Tibial artery (tissue), 4 donors: Measurements from ENCODE around the gene RCOR2.

Source experiments
- DNase-seq, 2 donors: peaks; one replicate each; pipeline ENCODE4 v3.0.0-alpha.2; 2019
- H3K27ac ChIP-seq, 2 donors: fragments of 200-600 bp; sonication (generic) in 1 of 2; 1 replicate in 1 of 2; 2 replicates in 1 of 2; pipeline ENCODE4 v1.5.1; 2018 to 2019; ENCODE audit warnings: mild to moderate bottlenecking in 1 of 2
- H3K27me3 ChIP-seq, 2 donors: fragments of 200-600 bp; sonication (generic) in 1 of 2; one replicate each; pipeline versions ENCODE4 v1.5.1 to v1.6.0; 2016 to 2019
- H3K36me3 ChIP-seq, 3 donors: fragments of 200-600 bp; sonication (generic) in 2 of 3; one replicate each; pipeline ENCODE4 v1.5.1; 2016 to 2019; ENCODE audit warnings: mild to moderate bottlenecking in 2 of 3
- H3K4me1 ChIP-seq, 4 donors: fragments of 200-600 bp; sonication (generic) in 2 of 4; 1 replicate in 3 of 4; 2 replicates in 1 of 4; pipeline ENCODE4 v1.5.1; 2016 to 2019
- H3K4me3 ChIP-seq, 2 donors: fragments of 200-600 bp; sonication (generic) in 1 of 2; 1 replicate in 1 of 2; 2 replicates in 1 of 2; pipeline ENCODE4 v1.5.1; 2018 to 2019; ENCODE audit warnings: mild to moderate bottlenecking in 2 of 2
- H3K9me3 ChIP-seq, 3 donors: fragments of 200-600 bp; sonication (generic) in 1 of 3; one replicate each; pipeline ENCODE4 v1.5.1; 2016 to 2019
- intact Hi-C: fragments of 100-400 bp; cut with DNase I; formaldehyde crosslinking; loops from one replicate; pipeline ENCODE4 v1.15.0; 2023; ENCODE audit warnings: low total_unique reads
- TF ChIP-seq, protein P1 (sequence below), 2 experiments: fragments of 200-600 bp in 1 of 2; fragments of 450-650 bp in 1 of 2; IDR thresholded peaks; one replicate each; pipeline ENCODE4 v1.5.1; 2017 to 2019; ENCODE audit warnings: antibody characterized with exemption in 2 of 2, mild to moderate bottlenecking in 1 of 2, moderate library complexity in 1 of 2

Gene RCOR2

DNA sequence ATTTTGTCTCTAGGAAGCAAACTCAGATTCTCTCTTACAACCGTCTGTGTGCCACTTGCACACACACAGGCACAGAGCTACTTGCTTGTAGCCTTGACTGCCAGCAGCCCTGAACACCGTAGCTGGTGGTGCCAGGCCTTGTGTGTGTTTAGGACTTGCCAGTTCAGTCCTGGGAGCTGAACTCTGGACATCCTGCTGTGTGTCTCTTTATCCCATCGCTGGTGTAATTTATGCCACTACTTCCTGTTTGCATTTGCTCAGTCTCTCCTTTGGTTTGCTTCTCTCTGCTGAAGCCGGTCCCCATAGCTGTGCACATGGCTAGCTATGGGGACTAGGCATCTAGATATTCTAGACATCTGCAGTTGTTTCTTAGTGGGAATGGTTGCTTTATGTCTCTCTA is 54.0 kb downstream of the RCOR2 start:
- Histone ChIP-seq H3K27ac (no peak overlapping the region), H3K36me3 (peaks cover 0 to 17% (median 11%) of the 10 kb centered on the region in 3 donors), H3K9me3 (no peaks in the 10 kb centered on the region), H3K4me3 (no peak overlapping the region), H3K4me1 (peaks cover 0 to 39% (median 19%) of the 10 kb centered on the region in 4 donors), H3K27me3 (no peaks in the 10 kb centered on the region)
- DNase-seq: no peak
- intact Hi-C loops: no loop called here
- TF ChIP-seq, protein P1, sequence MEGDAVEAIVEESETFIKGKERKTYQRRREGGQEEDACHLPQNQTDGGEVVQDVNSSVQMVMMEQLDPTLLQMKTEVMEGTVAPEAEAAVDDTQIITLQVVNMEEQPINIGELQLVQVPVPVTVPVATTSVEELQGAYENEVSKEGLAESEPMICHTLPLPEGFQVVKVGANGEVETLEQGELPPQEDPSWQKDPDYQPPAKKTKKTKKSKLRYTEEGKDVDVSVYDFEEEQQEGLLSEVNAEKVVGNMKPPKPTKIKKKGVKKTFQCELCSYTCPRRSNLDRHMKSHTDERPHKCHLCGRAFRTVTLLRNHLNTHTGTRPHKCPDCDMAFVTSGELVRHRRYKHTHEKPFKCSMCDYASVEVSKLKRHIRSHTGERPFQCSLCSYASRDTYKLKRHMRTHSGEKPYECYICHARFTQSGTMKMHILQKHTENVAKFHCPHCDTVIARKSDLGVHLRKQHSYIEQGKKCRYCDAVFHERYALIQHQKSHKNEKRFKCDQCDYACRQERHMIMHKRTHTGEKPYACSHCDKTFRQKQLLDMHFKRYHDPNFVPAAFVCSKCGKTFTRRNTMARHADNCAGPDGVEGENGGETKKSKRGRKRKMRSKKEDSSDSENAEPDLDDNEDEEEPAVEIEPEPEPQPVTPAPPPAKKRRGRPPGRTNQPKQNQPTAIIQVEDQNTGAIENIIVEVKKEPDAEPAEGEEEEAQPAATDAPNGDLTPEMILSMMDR (IDR thresholded peaks at IDR 0.05): no peak
